Measurements from ENCODE around the gene SFI1. TPM values are rescaled to one million over a fixed set of nuclear protein-coding genes. Genes with fewer than 3 reads are reported as not detected.

The SFI1 gene
- total and polyA plus RNA-seq, 2 of the 8 experiments (the other 6 are each of a cell fraction or from before 2014, with no cell fraction given) = 10.4 to 30.1 TPM

- no peak for FAIRE-seq
- POLR2A ChIA-PET (ENCODE audit: partially characterized antibody) = interaction anchor here (1.1 to 5.6 kb wide), 5 partner anchors 8 to 16 kb away, joined by 6 to 30 read pairs (median 10); no protein-coding TSS in a partner anchor
- TF ChIP-seq RBBP5 (IDR thresholded peaks at IDR 0.05; ENCODE audit: borderline replicate concordance, low read depth, low read length) (no peak), BRCA1 (IDR thresholded peaks at IDR 0.05; ENCODE audit: low read depth, low read length) (no peak), CHD2 (IDR thresholded peaks at IDR 0.05; ENCODE audit: low read length) (no peak), YY1 (IDR thresholded peaks at IDR 0.05; ENCODE audit: low read depth, low read length) (no peak), NRF1 (IDR thresholded peaks at IDR 0.05; ENCODE audit: low read depth, low read length) (no peak), HDAC2 (IDR thresholded peaks at IDR 0.05; ENCODE audit: borderline replicate concordance in 1 of 2, low read depth in 2 of 2, low read length in 2 of 2) (no peak), TCF12 (IDR thresholded peaks at IDR 0.05; ENCODE audit: low read depth, low read length) (no peak), CTBP2 (IDR thresholded peaks at IDR 0.05; ENCODE audit: borderline replicate concordance, insufficient read depth, insufficient read length, low read length) (no peak), ASH2L (IDR thresholded peaks at IDR 0.05; ENCODE audit: low read length) (no peak), RXRA (IDR thresholded peaks at IDR 0.05; ENCODE audit: insufficient read depth, low read depth, low read length) (no peak), SRF (IDR thresholded peaks at IDR 0.05; ENCODE audit: low read depth, low read length) (no peak)
Observed at GRCh38 chr22:31614781-31615490, 118.6 kb downstream of the SFI1 start.

More at GRCh38 chr22:31614781-31615490, 118.6 kb downstream of the SFI1 start:
- Histone ChIP-seq H2AK5ac (ENCODE audit: low read depth, low read length) (no peak overlapping the region), H2BK20ac (ENCODE audit: low read length) (no peak overlapping the region), H3K9me3 (ENCODE audit: insufficient read depth in 2 of 2, low read depth in 1 of 2, low read length in 1 of 2) (no peaks in the 10 kb centered on the region), H3K23me2 (ENCODE audit: low read depth, low read length) (no peaks in the 10 kb centered on the region), H3K79me2 (ENCODE audit: control insufficient read depth in 1 of 2, insufficient read depth in 2 of 2, low read length in 2 of 2) (no peaks in the 10 kb centered on the region), H3K18ac (ENCODE audit: extremely low read depth, low read length) (no peak overlapping the region), H3K4ac (replicated peaks; ENCODE audit: insufficient read length, low read depth, low read length) (no peak overlapping the region), H3K56ac (replicated peaks; ENCODE audit: insufficient read length, low read depth, low read length) (no peak overlapping the region), H3K27ac (ENCODE audit: low read depth, low read length) (no peak overlapping the region), H3K36me3 (ENCODE audit: control insufficient read depth in 2 of 4, insufficient read depth in 4 of 4, low read length in 3 of 4) (peaks cover 2 to 15% (median 8%) of the 10 kb centered on the region in 4 experiments; a peak in 6 of 8 replicates), H3K14ac (ENCODE audit: insufficient read length) (no peak overlapping the region), H3K4me2 (ENCODE audit: insufficient read depth in 1 of 2, low read depth in 2 of 2, low read length in 2 of 2) (no peak overlapping the region), H3K27me3 (replicated peaks in 1 of 4; ENCODE audit: control insufficient read depth in 3 of 4, extremely low read depth in 1 of 4, insufficient read depth in 3 of 4, low read length in 3 of 4) (no peaks in the 10 kb centered on the region), H4K8ac (ENCODE audit: extremely low read depth, insufficient read depth, low read length) (peak overlapping the region; percentile 73), H3K4me3 (ENCODE audit: extremely low read depth in 1 of 4, insufficient read depth in 2 of 4, low read depth in 3 of 4, low read length in 4 of 4) (no peak overlapping the region), H2BK15ac (ENCODE audit: low read length) (no peak overlapping the region), H4K20me1 (replicated peaks in 1 of 2; ENCODE audit: control insufficient read depth in 1 of 2, insufficient read depth in 2 of 2, low read length in 2 of 2) (peaks cover 3 to 4% of the 10 kb centered on the region in 2 experiments), H3K4me1 (replicated peaks in 1 of 4; ENCODE audit: control insufficient read depth in 3 of 4, insufficient read depth in 4 of 4, low read length in 3 of 4) (no peaks in the 10 kb centered on the region; a peak in 2 of 7 replicates), H3K23ac (ENCODE audit: insufficient read length) (no peak overlapping the region), H2BK120ac (replicated peaks; ENCODE audit: low read depth, low read length) (no peak overlapping the region), H4K91ac (replicated peaks; ENCODE audit: insufficient read length, low read length) (no peak overlapping the region), H3K79me1 (ENCODE audit: low read depth, low read length) (no peaks in the 10 kb centered on the region; the same call in 1 of the 2 replicates), H2BK5ac (ENCODE audit: low read depth, low read length) (0 out of 2 replicates have a peak overlapping the region, but pooled peaks have one; percentile 24), H2AFZ (ENCODE audit: low read length) (no peak overlapping the region), H3K9ac (replicated peaks in 1 of 4; ENCODE audit: extremely low read depth in 1 of 4, low read depth in 3 of 4, low read length in 3 of 4) (no peak overlapping the region; a peak in 1 of 7 replicates), H2BK12ac (ENCODE audit: low read depth, low read length) (no peak overlapping the region), H4K5ac (ENCODE audit: insufficient read length, low read depth, low read length) (no peak overlapping the region)
- 94% methylated on average over 18 of the region's 18 CpGs; no CpG with 5 or more reads in 1 of the 2 experiments for WGBS, 2 experiments (ENCODE audit: extremely low coverage in 1 of 2, insufficient coverage in 1 of 2, insufficient read length in 1 of 2, insufficient replicate concordance in 2 of 2, low coverage in 1 of 2, low lambda C conversion rate in 2 of 2, missing lambda C conversion rate in 1 of 2)
- no peak for DNase-seq (ENCODE audit: low read depth in 1 of 2, low spot score in 2 of 2)
- CTCF ChIA-PET (ENCODE audit: partially characterized antibody) = interaction anchor here (0.9 to 2.2 kb wide), 5 partner anchors 8 to 58 kb away, joined by 4 to 7 read pairs (median 5); no protein-coding TSS in a partner anchor
